ENCODE data around the gene MFSD1. TPM values are rescaled to one million over a fixed set of nuclear protein-coding genes. Genes with fewer than 3 reads are reported as not detected.

Gene MFSD1
- total and polyA plus RNA-seq, 2 experiments from 2014 or later = 4.3 to 28.4 TPM

DNA sequence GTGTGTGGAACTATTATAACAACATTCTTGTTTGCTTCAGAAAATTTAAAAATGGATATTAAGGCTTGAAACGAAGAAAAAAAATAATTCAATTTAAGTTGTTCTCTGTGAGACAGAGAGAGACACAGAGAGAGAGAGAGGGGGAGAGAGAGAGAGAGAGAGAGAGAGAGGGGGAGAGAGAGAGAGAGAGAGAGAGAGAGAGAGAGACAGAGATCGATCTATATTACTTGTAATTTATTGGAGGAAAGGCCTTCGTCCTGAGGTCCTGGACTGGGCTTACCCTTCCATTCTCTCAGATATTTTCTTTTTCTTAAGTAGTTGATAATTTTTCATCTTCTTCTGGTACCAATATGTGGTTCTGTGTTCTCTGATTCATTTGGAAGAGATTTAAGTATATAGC, 25.9 kb downstream of the MFSD1 start:
- Mint-ChIP-seq H3K27me3 (ENCODE audit: insufficient read depth, low read depth, poor library complexity) (no peaks in the 10 kb centered on the region), H3K36me3 (ENCODE audit: low read depth) (no peaks in the 10 kb centered on the region; the same call in 2 of the 3 replicates), H3K27ac (0 out of 2 replicates have a peak overlapping the region, but pooled peaks have one; percentile 40), H3K4me1 (peaks cover 2% of the 10 kb centered on the region; the same call in 1 of the 3 replicates), H3K9me3 (no peaks in the 10 kb centered on the region), H3K4me3 (no peak overlapping the region)
- H3K4me3 ChIP-seq = no peak overlapping the region
- no peaks in the 10 kb centered on the region for H3K79me2 ChIP-seq (replicated peaks; ENCODE audit: insufficient read depth)
- no peaks in the 10 kb centered on the region for H3F3A ChIP-seq (replicated peaks; ENCODE audit: low read depth)
- no peak overlapping the region for H2AFZ ChIP-seq
- no peaks in the 10 kb centered on the region for H4K20me1 ChIP-seq (replicated peaks; ENCODE audit: insufficient read depth)
- DNase-seq (ENCODE audit: low spot score) (no peak), ATAC-seq (no peak)
- no peaks in the 10 kb centered on the region for H3K4me1 ChIP-seq (ENCODE audit: insufficient read depth)
- TF ChIP-seq, protein P1, sequence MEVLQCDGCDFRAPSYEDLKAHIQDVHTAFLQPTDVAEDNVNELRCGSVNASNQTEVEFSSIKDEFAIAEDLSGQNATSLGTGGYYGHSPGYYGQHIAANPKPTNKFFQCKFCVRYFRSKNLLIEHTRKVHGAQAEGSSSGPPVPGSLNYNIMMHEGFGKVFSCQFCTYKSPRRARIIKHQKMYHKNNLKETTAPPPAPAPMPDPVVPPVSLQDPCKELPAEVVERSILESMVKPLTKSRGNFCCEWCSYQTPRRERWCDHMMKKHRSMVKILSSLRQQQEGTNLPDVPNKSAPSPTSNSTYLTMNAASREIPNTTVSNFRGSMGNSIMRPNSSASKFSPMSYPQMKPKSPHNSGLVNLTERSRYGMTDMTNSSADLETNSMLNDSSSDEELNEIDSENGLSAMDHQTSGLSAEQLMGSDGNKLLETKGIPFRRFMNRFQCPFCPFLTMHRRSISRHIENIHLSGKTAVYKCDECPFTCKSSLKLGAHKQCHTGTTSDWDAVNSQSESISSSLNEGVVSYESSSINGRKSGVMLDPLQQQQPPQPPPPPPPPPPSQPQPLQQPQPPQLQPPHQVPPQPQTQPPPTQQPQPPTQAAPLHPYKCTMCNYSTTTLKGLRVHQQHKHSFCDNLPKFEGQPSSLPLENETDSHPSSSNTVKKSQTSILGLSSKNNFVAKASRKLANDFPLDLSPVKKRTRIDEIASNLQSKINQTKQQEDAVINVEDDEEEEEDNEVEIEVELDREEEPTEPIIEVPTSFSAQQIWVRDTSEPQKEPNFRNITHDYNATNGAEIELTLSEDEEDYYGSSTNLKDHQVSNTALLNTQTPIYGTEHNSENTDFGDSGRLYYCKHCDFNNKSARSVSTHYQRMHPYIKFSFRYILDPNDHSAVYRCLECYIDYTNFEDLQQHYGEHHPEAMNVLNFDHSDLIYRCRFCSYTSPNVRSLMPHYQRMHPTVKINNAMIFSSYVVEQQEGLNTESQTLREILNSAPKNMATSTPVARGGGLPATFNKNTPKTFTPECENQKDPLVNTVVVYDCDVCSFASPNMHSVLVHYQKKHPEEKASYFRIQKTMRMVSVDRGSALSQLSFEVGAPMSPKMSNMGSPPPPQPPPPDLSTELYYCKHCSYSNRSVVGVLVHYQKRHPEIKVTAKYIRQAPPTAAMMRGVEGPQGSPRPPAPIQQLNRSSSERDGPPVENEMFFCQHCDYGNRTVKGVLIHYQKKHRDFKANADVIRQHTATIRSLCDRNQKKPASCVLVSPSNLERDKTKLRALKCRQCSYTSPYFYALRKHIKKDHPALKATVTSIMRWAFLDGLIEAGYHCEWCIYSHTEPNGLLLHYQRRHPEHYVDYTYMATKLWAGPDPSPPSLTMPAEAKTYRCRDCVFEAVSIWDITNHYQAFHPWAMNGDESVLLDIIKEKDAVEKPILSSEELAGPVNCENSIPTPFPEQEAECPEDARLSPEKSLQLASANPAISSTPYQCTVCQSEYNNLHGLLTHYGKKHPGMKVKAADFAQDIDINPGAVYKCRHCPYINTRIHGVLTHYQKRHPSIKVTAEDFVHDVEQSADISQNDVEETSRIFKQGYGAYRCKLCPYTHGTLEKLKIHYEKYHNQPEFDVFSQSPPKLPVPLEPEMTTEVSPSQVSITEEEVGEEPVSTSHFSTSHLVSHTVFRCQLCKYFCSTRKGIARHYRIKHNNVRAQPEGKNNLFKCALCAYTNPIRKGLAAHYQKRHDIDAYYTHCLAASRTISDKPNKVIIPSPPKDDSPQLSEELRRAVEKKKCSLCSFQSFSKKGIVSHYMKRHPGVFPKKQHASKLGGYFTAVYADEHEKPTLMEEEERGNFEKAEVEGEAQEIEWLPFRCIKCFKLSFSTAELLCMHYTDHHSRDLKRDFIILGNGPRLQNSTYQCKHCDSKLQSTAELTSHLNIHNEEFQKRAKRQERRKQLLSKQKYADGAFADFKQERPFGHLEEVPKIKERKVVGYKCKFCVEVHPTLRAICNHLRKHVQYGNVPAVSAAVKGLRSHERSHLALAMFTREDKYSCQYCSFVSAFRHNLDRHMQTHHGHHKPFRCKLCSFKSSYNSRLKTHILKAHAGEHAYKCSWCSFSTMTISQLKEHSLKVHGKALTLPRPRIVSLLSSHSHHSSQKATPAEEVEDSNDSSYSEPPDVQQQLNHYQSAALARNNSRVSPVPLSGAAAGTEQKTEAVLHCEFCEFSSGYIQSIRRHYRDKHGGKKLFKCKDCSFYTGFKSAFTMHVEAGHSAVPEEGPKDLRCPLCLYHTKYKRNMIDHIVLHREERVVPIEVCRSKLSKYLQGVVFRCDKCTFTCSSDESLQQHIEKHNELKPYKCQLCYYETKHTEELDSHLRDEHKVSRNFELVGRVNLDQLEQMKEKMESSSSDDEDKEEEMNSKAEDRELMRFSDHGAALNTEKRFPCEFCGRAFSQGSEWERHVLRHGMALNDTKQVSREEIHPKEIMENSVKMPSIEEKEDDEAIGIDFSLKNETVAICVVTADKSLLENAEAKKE (CRISPR knock-in tag; IDR thresholded peaks at IDR 0.05) = no peak
- no peak for TF ChIP-seq POLR2AphosphoS5 (IDR thresholded peaks at IDR 0.05; ENCODE audit: low read depth)
- no peak for TF ChIP-seq STAT1 (IDR thresholded peaks at IDR 0.05; ENCODE audit: unreplicated experiment)
- no peak for TF ChIP-seq EZH2 (IDR thresholded peaks at IDR 0.05; ENCODE audit: low read depth, unreplicated experiment)
- no peak for TF ChIP-seq CREB1 (CRISPR knock-in tag; IDR thresholded peaks at IDR 0.05; ENCODE audit: low read depth)
- no peak for TF ChIP-seq ZNF114 (CRISPR knock-in tag; IDR thresholded peaks at IDR 0.05)
- no peak overlapping the region for H3K4me2 ChIP-seq
- no peaks in the 10 kb centered on the region for H3K36me3 ChIP-seq (ENCODE audit: insufficient read depth)
- no peaks in the 10 kb centered on the region for H3K9me2 ChIP-seq (ENCODE audit: insufficient read depth)
- H3K27ac ChIP-seq (ENCODE audit: low read depth) = no peak overlapping the region
- H3K27me3 ChIP-seq (ENCODE audit: insufficient read depth) = no peaks in the 10 kb centered on the region

DNA sequence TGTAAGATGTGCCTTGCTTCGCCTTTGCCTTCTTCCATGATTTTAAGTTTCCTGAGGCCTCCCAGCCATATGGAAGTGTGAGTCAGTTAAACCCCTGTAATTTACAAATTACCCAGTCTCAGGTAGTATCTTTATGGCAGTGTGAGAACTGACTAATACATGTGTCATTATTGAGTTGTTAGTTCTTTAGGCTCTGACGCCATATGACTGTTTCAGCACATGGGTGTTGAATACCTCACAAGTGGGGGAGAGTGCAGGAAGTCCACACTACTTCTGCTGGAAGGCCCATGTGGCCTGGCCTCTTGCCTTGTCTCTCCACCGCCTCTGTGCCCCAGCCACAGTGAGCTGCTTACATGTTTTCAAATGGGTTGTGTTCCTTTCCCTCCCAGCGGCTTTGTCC, 28.5 kb downstream of the MFSD1 start:
- DNase-seq (ENCODE audit: low spot score) = no peak
- no peaks in the 10 kb centered on the region; the same call in 2 of the 3 replicates for H3K36me3 Mint-ChIP-seq (ENCODE audit: low read depth)
- no peaks in the 10 kb centered on the region for H3K36me3 ChIP-seq (ENCODE audit: insufficient read depth)
- no peaks in the 10 kb centered on the region for H3F3A ChIP-seq (replicated peaks; ENCODE audit: low read depth)
- peaks cover 3% of the 10 kb centered on the region; the same call in 1 of the 3 replicates for H3K4me1 Mint-ChIP-seq
- H3K79me2 ChIP-seq (replicated peaks; ENCODE audit: insufficient read depth) = no peaks in the 10 kb centered on the region
- ATAC-seq = no peak
- H3K4me1 ChIP-seq (ENCODE audit: insufficient read depth) = no peaks in the 10 kb centered on the region
- H3K27me3 ChIP-seq (ENCODE audit: insufficient read depth) = no peaks in the 10 kb centered on the region
- H3K9me2 ChIP-seq (ENCODE audit: insufficient read depth) = no peaks in the 10 kb centered on the region
- H3K9me3 Mint-ChIP-seq = no peaks in the 10 kb centered on the region; the same call in 2 of the 3 replicates
- H3K27ac ChIP-seq (ENCODE audit: low read depth) = no peak overlapping the region
- H3K4me2 ChIP-seq = no peak overlapping the region
- H4K20me1 ChIP-seq (replicated peaks; ENCODE audit: insufficient read depth) = no peaks in the 10 kb centered on the region
- H3K27ac Mint-ChIP-seq = no peak overlapping the region
- no peaks in the 10 kb centered on the region for H3K27me3 Mint-ChIP-seq (ENCODE audit: insufficient read depth, low read depth, poor library complexity)
- no peak overlapping the region for H3K4me3 ChIP-seq
- no peak overlapping the region for H2AFZ ChIP-seq
- H3K4me3 Mint-ChIP-seq = no peak overlapping the region
- no peak for TF ChIP-seq NANOG (IDR thresholded peaks at IDR 0.05; ENCODE audit: borderline replicate concordance)
- no peak for TF ChIP-seq ZNF331 (CRISPR knock-in tag; IDR thresholded peaks at IDR 0.05; ENCODE audit: low read depth)
- TF ChIP-seq EZH2 (IDR thresholded peaks at IDR 0.05; ENCODE audit: low read depth, unreplicated experiment) = no peak
- TF ChIP-seq, protein P2, sequence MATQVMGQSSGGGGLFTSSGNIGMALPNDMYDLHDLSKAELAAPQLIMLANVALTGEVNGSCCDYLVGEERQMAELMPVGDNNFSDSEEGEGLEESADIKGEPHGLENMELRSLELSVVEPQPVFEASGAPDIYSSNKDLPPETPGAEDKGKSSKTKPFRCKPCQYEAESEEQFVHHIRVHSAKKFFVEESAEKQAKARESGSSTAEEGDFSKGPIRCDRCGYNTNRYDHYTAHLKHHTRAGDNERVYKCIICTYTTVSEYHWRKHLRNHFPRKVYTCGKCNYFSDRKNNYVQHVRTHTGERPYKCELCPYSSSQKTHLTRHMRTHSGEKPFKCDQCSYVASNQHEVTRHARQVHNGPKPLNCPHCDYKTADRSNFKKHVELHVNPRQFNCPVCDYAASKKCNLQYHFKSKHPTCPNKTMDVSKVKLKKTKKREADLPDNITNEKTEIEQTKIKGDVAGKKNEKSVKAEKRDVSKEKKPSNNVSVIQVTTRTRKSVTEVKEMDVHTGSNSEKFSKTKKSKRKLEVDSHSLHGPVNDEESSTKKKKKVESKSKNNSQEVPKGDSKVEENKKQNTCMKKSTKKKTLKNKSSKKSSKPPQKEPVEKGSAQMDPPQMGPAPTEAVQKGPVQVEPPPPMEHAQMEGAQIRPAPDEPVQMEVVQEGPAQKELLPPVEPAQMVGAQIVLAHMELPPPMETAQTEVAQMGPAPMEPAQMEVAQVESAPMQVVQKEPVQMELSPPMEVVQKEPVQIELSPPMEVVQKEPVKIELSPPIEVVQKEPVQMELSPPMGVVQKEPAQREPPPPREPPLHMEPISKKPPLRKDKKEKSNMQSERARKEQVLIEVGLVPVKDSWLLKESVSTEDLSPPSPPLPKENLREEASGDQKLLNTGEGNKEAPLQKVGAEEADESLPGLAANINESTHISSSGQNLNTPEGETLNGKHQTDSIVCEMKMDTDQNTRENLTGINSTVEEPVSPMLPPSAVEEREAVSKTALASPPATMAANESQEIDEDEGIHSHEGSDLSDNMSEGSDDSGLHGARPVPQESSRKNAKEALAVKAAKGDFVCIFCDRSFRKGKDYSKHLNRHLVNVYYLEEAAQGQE (IDR thresholded peaks at IDR 0.05; ENCODE audit: unreplicated experiment) = no peak
- no peak for TF ChIP-seq JUNB (IDR thresholded peaks at IDR 0.05; ENCODE audit: unreplicated experiment)
- no peak for TF ChIP-seq CREB1 (CRISPR knock-in tag; IDR thresholded peaks at IDR 0.05; ENCODE audit: low read depth)
- TF ChIP-seq ZNF114 (CRISPR knock-in tag; IDR thresholded peaks at IDR 0.05) = no peak
- TF ChIP-seq ETS1 (IDR thresholded peaks at IDR 0.05) = no peak
- no peak for TF ChIP-seq EZH2phosphoT487 (IDR thresholded peaks at IDR 0.05; ENCODE audit: unreplicated experiment)
- no peak for TF ChIP-seq POLR2AphosphoS5 (IDR thresholded peaks at IDR 0.05; ENCODE audit: low read depth)

Measured in GM23338 (cell line).